Activated CD4-positive, alpha-beta T cell treated with anti-CD3 and anti-CD28 coated beads, Interleukin-2, amount 50 U/mL, for 1 hour (primary cell): ENCODE data around the gene CARM1.
A peak's percentile ranks its signal among the peaks of the same experiment; 100 is the strongest.
"Not testable (repeated sequence)": the region's sequence is repeated elsewhere in the genome, so short reads cannot be mapped to it uniquely, and the experiment has no call there.

Experiments
- DNase-seq: peaks from one replicate; pipeline ENCODE4 v3.0.0-alpha.2; 2020

The CARM1 gene

DNA sequence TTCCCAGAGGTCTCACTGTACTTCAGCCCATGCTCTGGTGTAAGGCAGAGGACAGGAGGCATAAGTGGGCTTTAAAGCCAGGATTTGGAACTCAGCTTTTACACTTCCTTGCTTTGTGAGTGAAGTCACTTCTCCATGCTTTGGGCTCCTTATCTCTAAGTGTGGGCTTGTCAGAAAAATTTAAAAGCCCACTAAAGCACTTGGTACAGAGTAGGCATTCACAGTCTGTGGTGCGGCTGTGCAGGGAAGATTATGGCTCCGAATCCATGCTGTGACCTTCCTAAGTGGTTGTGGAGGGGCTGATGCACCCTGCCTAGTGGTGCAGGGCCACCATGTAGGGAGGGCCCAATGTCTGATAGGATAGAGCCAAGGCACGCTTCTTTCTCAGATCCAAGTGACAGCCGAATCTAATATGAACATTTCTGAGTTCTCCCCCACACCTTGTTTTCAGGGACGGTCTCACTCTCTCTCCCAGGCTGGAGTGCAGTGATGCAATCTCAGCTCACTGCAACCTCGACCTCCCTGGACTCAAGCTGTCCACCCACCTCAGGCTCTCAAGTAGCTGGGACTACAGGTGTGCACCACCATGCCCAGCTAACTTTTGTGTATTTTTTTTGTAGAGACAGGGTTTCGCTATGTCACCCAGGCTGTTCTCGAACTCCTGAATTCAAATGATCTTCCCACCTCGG lies 64.2 kb downstream of the CARM1 start:
- no peak for DNase-seq

DNA sequence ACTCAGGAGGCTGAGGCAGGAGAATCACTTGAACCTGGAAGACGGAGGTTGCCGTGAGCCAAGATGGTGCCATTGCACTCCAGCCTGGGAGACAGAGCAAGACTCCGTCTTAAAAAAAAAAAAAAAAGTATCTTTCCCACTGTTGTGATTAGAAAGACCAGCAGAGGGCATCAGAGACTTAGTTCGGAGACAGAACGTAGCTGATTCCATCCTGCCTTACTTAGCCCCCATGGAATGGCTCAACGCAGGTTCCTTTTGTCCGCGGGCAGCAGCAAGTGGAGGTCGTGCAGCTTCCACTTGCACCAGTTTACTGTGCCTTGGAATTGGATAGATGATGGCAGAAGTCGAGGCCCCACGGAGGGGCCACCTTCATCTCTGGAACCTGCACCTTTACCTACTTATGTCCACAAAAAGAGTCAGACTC lies 65.3 kb downstream of the CARM1 start:
- no peak for DNase-seq

DNA sequence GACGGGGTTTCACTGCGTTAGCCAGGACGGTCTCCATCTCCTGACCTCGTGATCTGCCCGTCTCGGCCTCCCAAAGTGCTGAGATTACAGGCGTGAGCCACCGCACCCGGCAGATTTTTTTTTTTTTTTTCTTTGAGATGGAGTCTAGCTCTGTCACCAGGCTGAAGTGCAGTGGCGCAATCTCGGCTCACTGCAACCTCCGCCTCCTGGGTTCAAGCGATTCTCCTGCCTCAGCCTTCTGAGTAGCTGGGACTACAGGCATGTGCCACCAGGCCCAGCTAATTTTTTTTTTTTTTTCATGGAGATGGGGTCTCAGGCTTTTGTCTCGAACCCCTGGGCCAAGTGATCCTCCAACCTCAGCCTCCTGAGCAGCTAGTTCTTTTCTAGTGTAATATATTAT lies 70.3 kb downstream of the CARM1 start:
- DNase-seq = not testable (repeated sequence)

DNA sequence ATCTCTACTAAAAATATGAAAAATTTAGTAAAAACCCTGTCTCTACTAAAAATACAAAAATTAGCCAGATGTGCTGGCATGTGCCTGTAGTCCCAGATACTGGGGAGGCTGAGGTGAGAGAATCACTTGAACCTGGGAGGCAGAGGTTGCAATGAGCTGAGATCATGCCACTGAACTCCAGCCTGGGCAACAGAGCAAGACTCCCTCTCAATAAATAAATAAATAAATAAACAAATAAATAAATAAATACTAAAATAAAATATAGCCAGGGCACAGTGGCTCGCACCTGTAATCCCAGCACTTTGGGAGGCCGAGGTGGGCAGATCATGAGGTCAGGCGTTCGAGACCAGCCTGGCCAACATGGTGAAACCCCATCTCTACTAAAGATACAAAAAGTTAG lies 72.1 kb downstream of the CARM1 start:
- DNase-seq = not testable (repeated sequence)

DNA sequence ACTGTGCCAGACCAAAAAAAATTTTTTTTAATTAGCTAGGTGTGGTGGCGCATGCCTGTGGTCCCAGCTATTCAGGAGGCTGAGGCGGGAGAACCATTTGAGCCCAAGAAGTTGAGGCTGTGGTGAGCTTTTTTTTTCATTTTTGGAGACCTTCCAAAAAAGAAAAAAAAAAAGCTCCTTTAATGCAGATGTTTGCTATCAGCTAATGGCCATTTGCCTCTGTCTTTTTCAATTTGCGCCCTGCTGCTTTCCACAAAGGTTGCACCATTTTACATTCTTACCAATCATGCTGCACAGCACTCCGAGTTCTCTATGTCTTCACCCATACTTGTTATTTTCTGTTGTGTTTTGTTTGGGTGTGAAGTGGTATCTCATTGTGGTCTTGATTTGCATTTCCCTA lies 73.9 kb downstream of the CARM1 start:
- DNase-seq = no peak

DNA sequence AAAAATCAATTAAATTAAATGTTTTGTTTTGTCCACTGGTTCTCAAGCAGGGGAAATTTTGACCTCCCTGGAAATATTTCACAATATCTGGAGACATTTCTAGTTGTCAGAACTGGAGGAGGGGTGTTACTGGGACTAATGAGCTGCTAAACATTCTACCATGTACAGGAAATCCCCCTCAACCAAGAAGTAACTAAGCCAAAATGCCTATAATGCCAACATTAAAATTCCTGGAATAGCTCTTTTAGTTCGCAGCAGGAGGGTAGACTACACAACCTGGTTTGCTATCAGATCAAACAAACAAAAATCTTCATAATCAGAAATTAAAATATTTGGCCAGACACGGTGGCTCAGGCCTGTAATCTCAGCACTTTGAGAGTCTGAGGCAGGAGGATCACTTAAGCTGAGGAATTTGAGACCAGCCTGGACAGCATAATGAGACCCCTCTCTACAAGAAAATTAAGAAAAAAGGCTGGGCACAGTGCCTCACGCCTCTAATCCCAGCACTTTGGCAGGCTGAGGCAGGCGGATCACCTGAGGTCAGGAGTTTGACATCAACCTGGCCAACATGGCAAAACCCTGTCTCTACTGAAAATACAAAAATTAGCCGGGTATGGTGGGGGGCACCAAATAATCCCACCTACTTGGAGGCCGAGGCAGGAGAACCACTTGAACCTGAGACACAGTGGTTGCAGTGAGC lies 75.8 kb downstream of the CARM1 start:
- DNase-seq = no peak

DNA sequence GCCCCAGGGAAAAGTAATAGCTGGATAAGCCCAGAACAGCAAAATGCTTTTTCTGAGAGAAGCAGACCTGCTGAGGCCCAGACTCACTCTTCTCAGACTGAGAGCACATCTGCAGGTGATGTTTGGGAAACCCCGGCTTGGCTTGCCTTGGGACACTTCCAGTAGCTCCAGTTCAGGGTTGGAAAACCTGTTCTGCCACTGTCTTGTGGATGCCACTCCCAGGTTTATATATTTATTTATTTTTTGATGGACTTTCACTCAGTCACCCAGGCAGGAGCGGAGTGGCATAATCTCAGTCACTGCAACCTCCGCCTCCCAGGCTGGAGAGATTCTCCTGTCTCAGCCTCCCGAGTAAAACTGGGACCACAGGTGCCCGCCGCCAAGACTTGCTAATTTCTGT lies 81.5 kb downstream of the CARM1 start:
- no peak for DNase-seq

DNA sequence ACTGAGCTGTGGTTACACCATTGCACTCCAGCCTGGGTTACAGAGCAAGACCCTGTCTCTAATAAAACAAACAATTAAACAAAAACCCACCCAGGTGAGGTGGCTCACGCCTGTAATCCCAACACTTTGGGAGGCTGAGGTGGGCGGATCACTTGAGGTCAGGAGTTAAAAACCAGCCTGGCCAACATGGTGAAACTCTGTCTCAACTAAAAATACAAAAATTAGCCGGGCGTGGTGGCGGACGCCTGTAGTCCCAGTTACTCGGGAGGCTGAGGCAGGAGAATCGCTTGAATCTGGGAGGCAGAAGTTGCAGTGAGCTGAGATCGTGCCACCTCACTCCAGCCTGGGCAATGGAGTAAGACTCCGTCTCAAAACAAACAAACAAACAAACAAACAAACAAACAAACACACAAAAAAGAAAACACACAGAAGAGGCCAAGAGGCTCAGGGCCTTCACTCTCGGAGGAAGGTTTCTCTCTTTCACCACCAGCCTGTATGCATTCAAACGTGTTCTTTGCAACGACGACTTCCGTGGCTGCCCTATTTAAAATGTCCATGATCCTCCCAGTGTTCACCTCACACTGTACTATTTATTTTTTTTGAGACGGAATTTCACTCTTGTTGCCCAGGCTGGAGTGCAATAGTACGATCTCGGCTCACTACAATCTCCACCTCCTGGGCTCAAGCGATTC lies 88.1 kb downstream of the CARM1 start:
- not testable (repeated sequence) for DNase-seq

DNA sequence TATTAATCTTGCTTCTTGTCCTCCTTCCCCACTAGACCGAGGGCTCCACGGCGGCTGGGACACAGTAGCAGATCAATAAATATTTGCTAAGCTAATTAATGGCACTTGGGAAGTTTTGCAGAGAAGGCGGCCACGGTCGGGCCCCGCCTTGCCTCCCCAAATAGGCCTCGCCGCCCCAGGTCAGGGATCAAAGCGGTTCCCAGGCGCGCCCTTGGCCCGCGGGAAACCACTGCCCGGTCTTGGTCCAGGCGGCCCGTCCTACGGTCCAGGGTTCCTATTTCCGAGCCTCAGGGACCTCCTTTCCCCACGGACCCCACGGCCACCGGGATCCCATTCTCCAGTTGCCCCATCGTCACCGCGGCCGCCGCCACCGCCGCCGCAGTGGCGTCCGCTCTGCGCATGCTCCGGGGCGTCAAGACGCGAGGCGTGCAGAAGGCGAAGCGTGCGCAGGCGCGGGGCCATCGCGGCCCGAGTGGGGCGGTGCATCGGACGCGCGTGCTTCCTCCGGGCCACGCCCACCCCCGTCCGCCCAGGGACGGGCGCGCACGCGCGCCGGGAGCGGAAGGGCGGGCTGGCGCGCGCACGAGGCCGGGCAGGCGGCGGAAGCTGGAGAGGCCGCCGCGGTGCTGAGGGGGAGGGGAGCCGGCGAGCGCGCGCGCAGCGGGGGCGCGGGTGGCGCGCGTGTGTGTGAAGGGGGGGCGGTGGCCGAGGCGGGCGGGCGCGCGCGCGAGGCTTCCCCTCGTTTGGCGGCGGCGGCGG lies 89.1 kb downstream of the CARM1 start, which contains the start of gene SMARCA4:
TSS of gene SMARCA4 (plus strand) at position 717 of the 759 bp plus-strand sequence. CDS start 23,122 bp downstream, outside the sequence.
- peak; percentile 98 for DNase-seq

DNA sequence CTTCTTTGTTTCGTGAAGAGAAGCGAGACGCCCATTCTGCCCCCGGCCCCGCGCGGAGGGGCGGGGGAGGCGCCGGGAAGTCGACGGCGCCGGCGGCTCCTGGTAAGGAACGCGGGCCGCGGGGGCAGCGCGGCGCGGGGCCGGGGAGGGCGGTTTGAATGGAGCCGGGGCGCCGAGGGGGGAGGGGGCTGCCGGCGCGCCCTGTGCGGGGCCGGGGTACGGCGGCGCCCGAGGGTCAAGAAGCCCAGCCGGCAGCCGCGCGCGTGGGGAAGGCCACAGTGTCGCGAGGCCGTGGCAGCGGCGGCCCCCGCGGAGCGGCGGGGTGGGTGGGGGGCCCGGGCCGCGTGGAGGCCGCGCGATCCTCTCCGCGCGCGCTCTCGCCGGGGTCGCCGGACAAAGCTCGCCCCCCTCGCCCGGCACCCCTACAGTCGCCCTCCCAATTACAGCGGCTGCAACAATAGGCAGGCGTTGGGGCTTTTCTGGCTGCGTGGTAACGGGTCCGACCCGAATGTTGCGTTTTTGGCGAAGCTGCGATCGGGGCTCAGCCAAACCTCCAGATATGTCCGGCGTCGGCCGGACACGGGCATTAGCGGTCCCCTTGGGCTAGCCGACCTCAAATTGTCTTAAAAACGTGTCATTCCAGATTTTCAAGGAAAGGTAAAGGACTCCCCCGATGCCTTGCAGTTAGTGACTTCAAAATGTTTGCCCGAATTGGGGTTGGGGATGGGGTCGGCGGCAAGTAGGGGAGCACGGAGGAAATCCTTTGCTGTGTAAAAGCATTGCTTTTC lies 89.9 kb downstream of the CARM1 start:
- peak; percentile 16 for DNase-seq

DNA sequence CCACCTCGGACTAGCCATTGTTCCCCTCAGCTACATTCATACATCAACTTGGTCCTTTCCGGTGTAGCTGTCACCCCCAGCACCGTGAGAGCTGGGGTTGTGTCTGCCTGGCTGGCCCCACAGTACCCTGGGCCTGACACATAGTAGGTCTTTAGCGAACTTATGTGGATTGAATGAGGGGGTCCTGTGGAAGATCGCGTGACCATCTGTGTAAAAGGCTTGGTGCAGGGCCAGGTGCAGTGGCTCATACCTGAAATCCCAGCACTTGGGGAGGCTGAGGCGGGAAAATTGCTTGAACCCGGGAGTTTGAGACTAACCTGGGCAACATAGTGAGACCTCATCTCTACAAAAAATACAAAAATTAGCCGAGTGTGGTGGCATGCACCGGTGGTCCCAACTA lies 91.5 kb downstream of the CARM1 start:
- no peak for DNase-seq

DNA sequence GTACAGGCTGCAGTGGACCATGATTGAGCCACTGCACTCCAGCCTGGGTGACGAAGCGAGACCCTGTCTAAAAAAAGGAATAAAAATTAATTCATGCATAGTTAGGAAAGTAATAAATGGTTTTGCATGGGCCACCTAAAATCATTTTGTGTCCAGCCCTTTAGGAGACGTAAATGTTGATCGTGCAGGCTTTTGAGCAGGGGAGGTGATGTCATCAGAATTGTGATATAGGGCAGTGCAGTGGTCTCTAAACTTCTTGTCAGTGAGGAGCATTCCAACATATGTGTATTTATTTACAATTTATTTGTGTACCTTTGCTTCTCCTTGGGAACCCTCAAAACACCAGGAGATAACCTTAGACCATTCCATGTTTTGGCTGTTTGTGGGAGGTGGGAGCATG lies 92.5 kb downstream of the CARM1 start:
- DNase-seq = no peak

DNA sequence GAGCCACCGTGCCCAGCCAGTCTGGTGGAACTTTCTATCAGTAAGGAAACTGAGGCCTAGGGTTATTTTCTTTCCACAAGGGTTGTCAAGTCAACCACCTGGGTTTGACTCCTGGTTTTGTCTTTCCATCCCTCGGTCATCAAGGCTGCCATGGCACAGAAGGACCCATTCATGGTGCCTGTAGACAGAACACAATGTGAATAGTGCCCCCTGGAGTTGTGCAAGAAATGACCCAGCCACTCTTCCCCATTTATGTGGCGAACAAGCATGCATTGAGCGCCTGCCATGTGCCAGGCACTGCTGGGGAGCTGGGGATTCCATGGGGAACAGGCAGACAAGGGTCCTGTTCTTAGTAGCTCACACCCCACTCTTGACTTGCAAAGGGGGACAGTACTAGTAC lies 93.5 kb downstream of the CARM1 start:
- DNase-seq = no peak

DNA sequence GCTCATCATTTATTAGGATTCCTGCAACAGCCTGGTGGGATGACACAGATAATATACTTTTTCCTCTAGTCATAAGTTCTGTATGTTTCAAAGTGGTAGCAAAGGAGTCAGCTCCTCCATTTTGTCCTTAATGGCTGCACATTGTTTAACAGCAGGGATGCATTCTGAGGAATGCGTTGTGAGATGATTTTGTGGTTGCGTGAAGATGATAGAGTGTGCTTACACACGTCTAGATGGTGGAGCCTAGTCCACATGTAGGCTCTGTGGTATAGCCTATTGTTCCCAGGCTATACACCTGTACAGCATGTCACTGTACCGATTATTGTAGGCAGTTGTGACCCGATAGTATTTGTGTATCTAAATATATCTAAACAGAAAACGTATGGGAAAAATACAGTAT lies 94.0 kb downstream of the CARM1 start:
- no peak for DNase-seq

DNA sequence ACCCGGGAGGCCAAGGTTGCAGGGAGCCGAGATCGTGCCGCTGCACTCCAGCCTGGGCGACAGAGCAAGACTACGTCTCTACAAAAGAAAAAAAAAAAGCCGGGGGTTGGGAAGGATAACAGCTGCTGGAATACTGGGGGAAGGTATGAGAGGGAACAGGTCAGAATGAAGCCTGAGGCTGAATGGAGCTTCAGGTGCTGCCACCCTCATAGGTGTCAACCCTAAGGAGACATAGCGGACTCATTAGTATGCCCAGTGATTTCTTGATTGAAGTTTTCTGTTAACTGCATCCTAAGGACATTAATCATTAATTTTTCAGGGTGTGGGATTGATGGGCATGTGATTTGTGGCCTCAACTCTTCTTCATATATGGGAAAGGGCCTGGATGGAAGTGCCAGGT lies 95.5 kb downstream of the CARM1 start:
- no peak for DNase-seq

DNA sequence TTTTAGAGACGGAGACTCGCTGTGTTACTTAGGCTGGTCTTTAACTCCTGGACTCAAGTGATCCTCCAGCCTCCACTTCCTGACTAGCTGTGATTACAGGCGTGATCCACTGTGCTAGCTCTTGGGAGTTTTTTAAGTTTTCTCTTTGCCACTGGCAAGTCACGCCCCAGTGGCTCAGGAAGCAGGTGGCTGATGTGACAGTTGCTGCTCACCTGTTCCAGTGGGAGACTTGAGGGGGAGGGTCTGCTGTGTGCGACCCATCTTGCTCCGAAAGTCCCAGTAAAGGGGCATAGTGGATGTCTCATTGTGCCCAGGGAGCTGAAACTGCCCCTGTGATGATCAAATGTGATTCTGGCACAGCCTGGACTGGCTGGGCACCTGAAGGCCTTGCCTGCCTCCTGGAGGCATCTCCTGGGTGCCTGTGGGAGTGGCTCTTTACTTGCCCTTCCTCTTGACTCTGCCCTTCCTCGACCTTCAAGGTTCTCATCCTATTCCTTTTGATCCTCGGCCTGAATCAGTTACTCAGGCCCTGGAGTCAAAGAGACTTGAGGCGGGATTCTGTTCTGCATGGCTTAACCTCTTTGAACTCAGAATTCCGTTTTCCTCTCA lies 97.3 kb downstream of the CARM1 start:
- DNase-seq = no peak

DNA sequence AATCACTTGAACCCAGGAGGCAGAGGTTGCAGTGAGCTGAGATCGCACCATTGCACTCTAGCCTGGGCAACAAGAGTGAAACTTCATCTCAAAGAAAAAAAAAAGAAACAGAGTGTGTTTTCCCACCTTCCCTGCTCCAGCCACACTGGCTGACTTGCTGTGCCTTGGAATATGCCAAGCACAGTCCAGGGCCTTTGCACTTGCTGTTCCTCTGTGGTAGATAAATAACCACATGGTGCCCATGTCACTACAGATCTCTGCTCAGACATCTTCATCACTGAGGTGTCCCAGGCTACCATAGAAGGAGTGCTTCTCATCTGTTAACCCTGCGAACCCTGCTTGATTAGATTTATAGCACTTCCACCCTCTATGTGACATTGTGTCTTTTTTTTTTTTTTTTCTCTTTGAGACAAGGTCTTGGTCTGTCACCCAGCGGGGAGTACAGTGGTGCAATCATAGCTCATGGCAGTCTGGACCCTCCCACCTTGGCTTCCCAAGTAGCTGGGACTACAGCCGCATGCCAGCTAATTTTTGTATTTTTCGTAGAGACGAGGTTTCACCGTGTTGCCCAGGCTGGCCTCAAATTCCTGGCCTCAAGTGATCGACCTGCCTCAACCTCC lies 99.9 kb downstream of the CARM1 start:
- no peak for DNase-seq
